ENCODE results near the gene PRRT1.
"Not testable (repeated sequence)": the region's sequence is repeated elsewhere in the genome, so short reads cannot be mapped to it uniquely, and the experiment has no call there.

Gene PRRT1

DNA sequence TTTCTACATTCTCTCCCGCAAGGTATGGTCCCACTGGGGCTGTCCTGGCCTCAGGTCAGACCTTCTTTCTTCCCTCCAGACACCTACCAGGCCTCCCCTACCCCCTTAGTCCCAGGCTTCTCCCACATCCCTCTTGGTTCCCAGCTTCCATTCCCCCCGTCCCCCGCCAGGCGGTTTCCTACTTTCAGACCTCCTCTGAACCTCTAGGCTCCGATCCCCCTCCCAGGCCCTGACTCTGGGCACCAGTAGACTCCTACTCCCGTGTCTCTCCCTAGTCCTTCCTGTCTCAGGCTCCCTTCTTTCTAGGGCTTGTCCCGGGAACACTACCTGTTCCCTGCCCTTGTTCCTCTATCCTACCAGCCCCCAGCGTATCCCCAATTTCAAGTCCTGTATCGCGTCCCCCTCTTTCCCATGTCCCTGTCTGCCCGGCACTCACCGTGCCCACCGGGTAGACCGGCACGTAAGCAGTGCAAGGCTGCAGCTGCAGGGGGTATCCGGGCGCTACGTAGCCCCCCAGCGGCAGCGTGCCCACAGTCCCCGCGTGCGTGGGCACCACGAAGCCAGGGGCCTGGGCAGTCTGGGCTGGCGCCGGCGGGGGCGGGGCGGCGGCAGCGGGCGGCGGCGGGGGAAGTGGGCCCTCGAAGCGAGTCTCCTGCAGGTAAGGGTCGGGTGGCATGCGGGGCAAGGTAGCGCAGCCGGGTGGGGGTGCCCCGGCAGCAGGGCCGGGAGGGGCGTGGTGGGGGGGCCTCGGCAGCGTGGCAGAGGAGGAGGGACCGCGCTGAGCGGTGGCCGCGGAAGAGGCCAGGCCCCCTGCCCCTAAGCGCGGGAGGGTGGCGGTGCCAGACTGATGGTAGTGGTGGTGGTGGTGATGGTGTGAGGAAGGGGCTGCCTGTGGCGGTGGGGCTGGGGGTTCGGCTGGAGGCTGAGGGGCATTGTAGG is 1.5 kb downstream of the PRRT1 start:
- DNase-seq (ENCODE audit: low spot score), result no peak

DNA sequence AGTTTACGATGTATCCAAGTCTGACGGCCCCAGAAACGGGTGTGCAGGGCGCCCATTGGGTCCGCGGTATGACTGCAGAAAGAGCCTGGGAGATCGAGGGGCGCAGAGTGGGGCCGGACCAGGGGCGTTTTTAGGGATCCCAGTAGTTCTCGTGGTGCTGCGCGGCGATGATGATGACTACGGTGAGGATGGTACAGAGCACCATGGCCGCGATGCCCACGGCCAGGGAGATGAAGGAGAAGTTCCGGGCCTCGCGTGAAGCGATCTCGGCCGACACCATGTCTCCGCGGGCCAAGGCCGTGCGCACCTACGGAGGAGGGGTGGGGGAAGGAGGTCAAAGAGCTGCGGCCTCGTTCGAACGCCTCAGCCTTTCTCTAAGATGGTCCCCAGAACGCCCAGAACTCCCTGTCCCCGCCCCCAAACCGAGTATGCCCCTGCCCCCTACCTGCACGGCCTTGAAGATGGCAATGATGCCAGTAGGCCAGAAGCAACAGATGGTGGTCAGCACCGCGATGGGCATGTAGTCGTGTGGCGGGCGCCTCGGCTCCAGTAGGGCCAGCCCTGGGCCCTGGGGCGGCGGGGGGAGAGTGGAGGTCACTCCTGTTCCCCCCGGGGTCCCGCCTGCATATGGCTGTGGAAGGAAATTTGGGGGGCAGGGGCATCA is 2.5 kb downstream of the PRRT1 start:
- no peak for DNase-seq (ENCODE audit: low spot score)

GRCh38 chr6:32148289-32149091 is 3.2 kb downstream of the PRRT1 start:
- no peak for DNase-seq (ENCODE audit: low spot score)

- no peak for DNase-seq (ENCODE audit: low spot score)
Observed at GRCh38 chr6:32147401-32148132, 4.2 kb downstream of the PRRT1 start.

- DNase-seq (ENCODE audit: low spot score), result no peak
Observed at GRCh38 chr6:32146687-32147086, 5.1 kb downstream of the PRRT1 start.

DNA sequence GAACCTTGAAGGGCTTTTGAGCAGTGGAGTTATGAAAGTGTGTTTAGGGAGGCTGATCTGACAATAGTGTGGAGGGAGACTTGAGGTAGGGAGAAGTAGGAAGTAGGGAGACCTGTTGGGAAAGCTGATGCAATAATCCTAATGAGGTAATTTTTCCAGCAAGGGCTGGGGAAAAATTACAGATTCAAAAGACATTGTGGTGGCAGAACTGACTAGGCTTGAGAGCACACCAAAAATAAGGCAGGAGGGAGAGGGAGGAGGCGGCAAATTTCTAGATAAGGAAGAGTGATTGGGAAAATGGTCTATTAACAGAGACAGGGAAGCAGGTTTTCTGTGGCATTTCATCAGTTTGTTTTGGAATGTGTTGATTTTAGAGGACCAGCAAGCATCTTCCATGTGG is 5.5 kb downstream of the PRRT1 start:
- DNase-seq (ENCODE audit: low spot score), result no peak

DNA sequence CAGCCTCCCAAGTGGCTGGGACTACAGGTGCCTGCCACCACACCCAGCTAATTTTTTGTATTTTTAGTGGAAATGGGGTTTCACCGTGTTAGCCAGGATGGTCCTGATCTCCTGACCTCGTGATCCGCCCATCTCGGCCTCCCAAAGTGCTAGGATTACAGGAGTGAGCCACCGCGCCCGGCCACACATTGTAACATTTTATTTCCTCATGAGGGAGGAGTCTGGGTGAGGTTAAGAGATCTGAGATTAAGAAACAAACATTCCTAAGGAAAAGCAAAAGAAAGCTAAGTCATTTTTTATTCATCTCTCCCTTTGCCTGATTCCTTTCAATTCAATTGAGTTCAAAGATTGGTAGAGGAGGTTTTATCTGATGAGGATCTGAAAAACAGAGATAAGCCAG is 7.5 kb downstream of the PRRT1 start:
- DNase-seq (ENCODE audit: low spot score), result not testable (repeated sequence)

GRCh38 chr6:32140420-32141046 is 11.2 kb downstream of the PRRT1 start:
- no peak for DNase-seq (ENCODE audit: low spot score)

DNA sequence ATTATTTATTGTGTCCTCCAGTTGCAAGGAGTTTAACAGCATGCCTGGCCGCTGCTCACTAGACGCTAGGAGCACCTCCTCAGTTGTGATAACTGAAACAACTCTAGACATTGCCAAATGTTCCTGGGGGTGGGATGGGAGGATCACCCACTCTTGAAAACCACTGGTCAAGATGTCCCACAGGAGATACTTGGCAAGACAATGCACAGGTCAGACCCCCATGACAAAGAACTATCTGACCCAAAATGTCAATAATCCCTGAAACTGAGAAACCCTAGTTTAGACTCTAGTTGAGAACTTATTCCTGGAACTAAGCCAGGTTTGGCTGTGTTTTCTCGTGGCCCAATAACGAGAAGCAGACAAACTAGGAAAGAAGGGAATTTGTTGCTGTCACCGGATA is 12.1 kb downstream of the PRRT1 start:
- no peak for DNase-seq (ENCODE audit: low spot score)

- DNase-seq (ENCODE audit: low spot score), result no peak
Observed at GRCh38 chr6:32137454-32137853, 14.3 kb downstream of the PRRT1 start.

DNA sequence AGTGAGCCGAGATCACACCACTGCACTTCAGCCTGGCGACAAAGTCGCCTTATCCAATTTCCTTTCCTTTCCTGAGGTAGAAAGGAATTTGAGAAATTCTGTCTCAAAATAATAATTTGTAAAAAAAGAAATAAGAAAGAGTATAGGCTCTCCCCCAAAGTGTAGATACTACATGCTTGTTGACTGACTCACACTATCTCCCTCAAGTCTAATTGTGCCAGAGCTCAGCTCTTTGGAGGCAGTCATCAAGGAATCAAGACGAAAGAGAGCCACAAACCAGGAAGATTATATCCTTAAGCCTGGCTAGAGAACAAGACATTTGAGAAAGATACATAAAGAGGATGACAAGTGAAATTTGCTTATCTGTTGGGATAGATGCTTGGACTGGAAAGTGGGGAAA is 18.0 kb downstream of the PRRT1 start:
- no peak for DNase-seq (ENCODE audit: low spot score)

- DNase-seq (ENCODE audit: low spot score), result no peak
Observed at GRCh38 chr6:32132110-32132509, 19.6 kb downstream of the PRRT1 start.

DNA sequence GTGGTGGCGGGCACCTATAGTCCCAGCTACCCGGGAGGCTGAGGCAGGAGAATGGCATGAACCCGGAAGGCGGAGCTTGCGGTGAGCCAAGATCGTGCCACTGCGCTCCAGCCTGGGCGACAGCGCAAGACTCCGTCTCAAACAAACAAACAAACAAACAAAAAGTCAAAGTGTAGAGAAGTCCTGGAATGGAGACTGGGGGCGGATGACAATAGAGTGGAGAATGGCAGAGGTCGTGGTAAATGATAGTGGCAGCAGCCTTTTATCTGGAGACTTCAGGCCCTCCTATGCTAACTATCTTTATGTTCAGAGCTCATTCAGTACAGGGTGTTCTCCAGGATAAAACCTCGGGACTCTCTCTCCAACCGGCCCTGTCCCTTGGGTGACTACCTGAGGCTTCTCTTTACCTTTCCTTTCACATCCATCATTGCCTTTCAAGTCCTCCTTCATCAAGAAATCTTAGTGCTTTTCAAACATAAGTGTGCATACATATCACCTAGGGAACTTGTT is 20.2 kb downstream of the PRRT1 start:
- no peak for DNase-seq (ENCODE audit: low spot score)

- DNase-seq (ENCODE audit: low spot score), result no peak
Observed at GRCh38 chr6:32129297-32130088, 22.2 kb downstream of the PRRT1 start.

DNA sequence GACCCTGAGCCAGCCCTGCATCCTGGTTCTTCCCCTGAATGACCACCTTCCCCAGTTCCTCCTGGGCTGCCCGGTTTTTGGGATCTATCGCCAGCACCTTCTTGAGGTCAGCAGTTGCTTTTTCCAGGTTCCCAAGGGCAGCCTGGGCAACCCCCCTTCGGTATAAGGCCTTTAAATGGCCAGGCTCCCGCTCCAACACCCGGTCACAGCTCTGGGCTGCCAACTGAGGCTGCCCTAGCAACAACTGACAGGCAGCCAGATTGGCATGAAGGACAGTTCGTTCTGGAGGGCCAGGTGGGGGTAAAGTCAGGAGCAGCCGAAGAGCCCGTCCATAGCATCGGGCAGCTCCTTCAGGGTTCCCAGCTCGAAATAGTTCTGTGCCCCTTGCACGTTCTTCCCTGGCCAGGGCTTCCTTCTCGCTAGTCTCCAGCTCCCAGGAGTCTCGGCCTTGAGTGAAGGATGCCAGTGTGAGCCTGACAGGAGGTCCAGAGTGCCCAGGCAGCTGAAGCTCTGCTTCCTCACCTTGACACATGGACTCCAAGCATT is 22.9 kb downstream of the PRRT1 start:
- DNase-seq (ENCODE audit: low spot score), result no peak

DNA sequence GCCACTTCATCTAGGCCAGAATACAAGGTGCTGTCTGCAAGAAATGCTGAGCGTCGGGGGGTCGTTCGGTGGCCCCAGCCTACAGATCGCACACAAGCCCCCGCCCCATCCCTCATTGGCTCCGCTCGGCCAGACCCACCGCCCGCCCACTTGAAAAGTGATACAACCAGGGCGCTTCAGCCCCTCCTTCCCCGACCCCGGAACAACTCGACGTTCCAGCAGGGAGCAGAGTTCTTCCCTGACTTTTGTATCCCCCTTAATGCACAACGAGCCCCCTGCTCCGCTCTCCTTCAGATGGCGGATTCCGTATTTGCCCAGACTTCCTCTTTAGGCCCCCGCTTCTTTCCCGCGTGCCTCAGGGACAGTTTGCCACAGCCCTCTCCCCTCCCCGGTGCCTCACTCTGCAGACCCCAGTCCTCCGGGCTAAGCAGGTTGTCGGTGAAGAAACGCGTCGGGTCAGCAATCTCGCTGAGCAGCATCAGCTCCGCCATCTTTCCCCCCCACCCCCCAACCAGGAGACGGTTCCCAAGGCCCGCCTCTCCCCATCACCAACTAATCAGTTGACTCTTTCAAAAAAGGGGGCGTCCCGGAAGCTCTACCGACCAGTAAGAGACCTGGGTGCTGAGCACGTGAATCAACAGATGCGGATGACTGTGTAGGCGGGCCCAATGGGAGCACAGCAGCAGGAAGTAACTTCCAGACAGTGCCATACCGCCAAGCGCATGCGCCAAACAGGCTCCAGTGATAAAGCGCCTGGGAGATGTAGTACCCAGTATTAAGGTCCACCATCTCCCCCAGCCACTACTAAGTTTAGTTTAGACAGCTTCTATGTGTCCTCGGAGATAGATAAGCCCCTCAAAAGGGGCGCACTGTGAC is 23.8 kb downstream of the PRRT1 start, which contains the start of gene ATF6B:
ATF6B (minus strand) TSS at position 530 of the 876 bp plus-strand sequence; CDS start at position 491, 39 bp downstream.
- peak; percentile 99 for DNase-seq (ENCODE audit: low spot score)

GRCh38 chr6:32127409-32127716 is 24.4 kb downstream of the PRRT1 start:
- no peak for DNase-seq (ENCODE audit: low spot score)

GRCh38 chr6:32126880-32127279 is 24.9 kb downstream of the PRRT1 start:
- no peak for DNase-seq (ENCODE audit: low spot score)

DNA sequence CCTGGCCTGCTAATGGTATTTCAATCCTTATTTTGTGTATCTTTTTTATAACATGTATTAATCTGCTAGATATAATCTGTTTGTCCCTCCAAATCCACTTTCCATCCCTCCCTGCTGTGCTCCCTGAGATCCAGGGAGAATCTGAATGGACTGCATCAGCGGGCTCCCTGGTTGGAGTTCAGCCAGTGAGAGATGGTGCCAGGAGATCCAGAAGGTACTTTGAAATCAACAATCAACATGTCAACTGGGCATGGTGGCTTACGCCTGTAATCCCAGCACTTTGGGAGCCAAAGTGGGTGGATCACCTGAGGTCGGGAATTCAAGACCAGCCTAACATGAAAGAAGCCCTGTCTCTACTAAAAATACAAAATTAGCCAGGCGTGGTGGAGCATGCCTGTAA is 28.1 kb downstream of the PRRT1 start:
- DNase-seq (ENCODE audit: low spot score), result no peak

Measured in SW480 (cell line).